SU-DHL-6 (cell line): Measurements from ENCODE around the gene CRTC3.

Source experiments
- CTCF ChIP-seq: fragments of 200-600 bp; sonication (generic); IDR thresholded peaks from one replicate; pipeline ENCODE4 v1.5.1; 2017; ENCODE audit warnings: antibody characterized with exemption, mild to moderate bottlenecking, low read length, moderate library complexity; ENCODE audit not compliant: insufficient read depth, poor library complexity, severe bottlenecking
- EZH2phosphoT487 ChIP-seq: fragments of 200-600 bp; sonication (generic), shearing (Covaris generic); conservative IDR thresholded peaks from 2 replicates; pipeline ENCODE4 v1.6.1; 2018; ENCODE audit warnings: mild to moderate bottlenecking, antibody characterized with exemption, low read length, moderate library complexity, mixed read lengths

- no peak for TF ChIP-seq CTCF
- no peak for TF ChIP-seq EZH2phosphoT487
Observed at GRCh38 chr15:90660195-90660998, 130.7 kb downstream of the CRTC3 start.
